GM06990 (cell line): ENCODE results near the gene SUSD4.
"Not testable (repeated sequence)": the region's sequence is repeated elsewhere in the genome, so short reads cannot be mapped to it uniquely, and the experiment has no call there.

Source experiments
- DNase-seq: peaks from one replicate; pipeline ENCODE4 v3.0.0-alpha.2; 2011; ENCODE audit not compliant: insufficient read length; ENCODE audit errors: extremely low read depth
- H3K27me3 ChIP-seq: replicated peaks from 2 replicates; pipeline ENCODE4 v1.6.0; 2011; ENCODE audit warnings: low read length; ENCODE audit not compliant: control insufficient read depth, insufficient read depth
- H3K36me3 ChIP-seq: 2 replicates; pipeline ENCODE4 v1.5.1; 2011; ENCODE audit warnings: low read length; ENCODE audit not compliant: control insufficient read depth, insufficient read depth
- H3K4me3 ChIP-seq: replicated peaks from 2 replicates; pipeline ENCODE4 v1.5.1; 2011; ENCODE audit warnings: low read depth, mild to moderate bottlenecking, control low read depth, low read length
- CTCF ChIP-seq: IDR thresholded peaks from 2 replicates; pipeline ENCODE4 v1.5.1; 2011; ENCODE audit warnings: low read length, control low read depth, mild to moderate bottlenecking, inconsistent platforms; ENCODE audit not compliant: insufficient read depth, poor library complexity, severe bottlenecking

SUSD4 gene

GRCh38 chr1:223258751-223259198 is 105.2 kb downstream of the SUSD4 start:
- DNase-seq = no peak
- H3K27me3 ChIP-seq = peaks cover 2% of the 10 kb centered on the region
- TF ChIP-seq CTCF = no peak
- H3K4me3 ChIP-seq = no peak overlapping the region
- H3K36me3 ChIP-seq = no peaks in the 10 kb centered on the region

GRCh38 chr1:223257856-223258550 is 106.0 kb downstream of the SUSD4 start:
- no peak for TF ChIP-seq CTCF
- Histone ChIP-seq H3K27me3 (peaks cover 2% of the 10 kb centered on the region), H3K36me3 (no peaks in the 10 kb centered on the region), H3K4me3 (no peak overlapping the region)
- no peak for DNase-seq

GRCh38 chr1:223256034-223256433 is 107.9 kb downstream of the SUSD4 start:
- no peak for DNase-seq
- H3K27me3 ChIP-seq = peaks cover 2% of the 10 kb centered on the region
- H3K4me3 ChIP-seq = no peak overlapping the region
- H3K36me3 ChIP-seq = no peaks in the 10 kb centered on the region
- no peak for TF ChIP-seq CTCF

GRCh38 chr1:223253916-223254315 is 110.1 kb downstream of the SUSD4 start:
- Histone ChIP-seq H3K4me3 (no peak overlapping the region), H3K27me3 (peaks cover 3% of the 10 kb centered on the region), H3K36me3 (no peaks in the 10 kb centered on the region)
- no peak for TF ChIP-seq CTCF
- DNase-seq = no peak

GRCh38 chr1:223251387-223251786 is 112.6 kb downstream of the SUSD4 start:
- DNase-seq, H3K27me3 ChIP-seq, H3K4me3 ChIP-seq, H3K36me3 ChIP-seq: not testable (repeated sequence)

GRCh38 chr1:223250632-223251015 is 113.4 kb downstream of the SUSD4 start:
- H3K27me3 ChIP-seq = 0 out of 2 replicates have a peak, but pooled peaks cover 1% of the 10 kb centered on the region
- TF ChIP-seq CTCF = no peak
- H3K36me3 ChIP-seq = no peaks in the 10 kb centered on the region
- no peak overlapping the region for H3K4me3 ChIP-seq
- DNase-seq = no peak
